K562 (cell line): ENCODE results near the gene FAM241B.

Experiments used
- NR2C2 ChIP-seq, 2 experiments: fragments of 200-800 bp in 1 of 2; sonication (Bioruptor generic) in 1 of 2; sonication (generic) in 1 of 2; formaldehyde crosslinking in 1 of 2; IDR thresholded peaks; 2 replicates each; pipeline versions ENCODE4 v1.6.1 to v1.8.0; 2016 to 2022; ENCODE audit warnings: mild to moderate bottlenecking in 1 of 2, missing compliant biosample characterization in 1 of 2, missing genetic modification characterization in 1 of 2, missing genetic modification reagents in 1 of 2
- POLR2A ChIP-seq: fragments of 450-650 bp; conservative IDR thresholded peaks from 2 replicates; pipeline ENCODE4 v1.6.1; 2016
- RAD21 ChIP-seq, 2 experiments: fragments of 250-450 bp in 1 of 2; fragments of 450-650 bp in 1 of 2; sonication (Bioruptor Pico) in 1 of 2; formaldehyde crosslinking in 1 of 2; IDR thresholded peaks in 1 of 2; conservative IDR thresholded peaks in 1 of 2; 2 replicates each; pipeline versions ENCODE4 v1.4.0 to v1.8.0; 2020 to 2022; ENCODE audit warnings: mild to moderate bottlenecking in 2 of 2, moderate library complexity in 1 of 2

- no peak for TF ChIP-seq POLR2A
- TF ChIP-seq RAD21 (CRISPR knock-in tag; conservative IDR thresholded peaks at IDR 0.05 in 1 of 2, IDR thresholded peaks at IDR 0.05 in 1 of 2) = no peak
- TF ChIP-seq NR2C2 (CRISPR knock-in tag; IDR thresholded peaks at IDR 0.05) = no peak
- TF ChIP-seq NR2C2 (tag; IDR thresholded peaks at IDR 0.05) = no peak
Observed at GRCh38 chr10:69642747-69643146, 12.7 kb downstream of the FAM241B start.
